ENCODE results near the gene STAT5B.
"Not testable (repeated sequence)": the region's sequence is repeated elsewhere in the genome, so short reads cannot be mapped to it uniquely, and the experiment has no call there.

The STAT5B gene

GRCh38 chr17:42264366-42264765, 11.8 kb downstream of the STAT5B start:
- not testable (repeated sequence) for FAIRE-seq

DNA sequence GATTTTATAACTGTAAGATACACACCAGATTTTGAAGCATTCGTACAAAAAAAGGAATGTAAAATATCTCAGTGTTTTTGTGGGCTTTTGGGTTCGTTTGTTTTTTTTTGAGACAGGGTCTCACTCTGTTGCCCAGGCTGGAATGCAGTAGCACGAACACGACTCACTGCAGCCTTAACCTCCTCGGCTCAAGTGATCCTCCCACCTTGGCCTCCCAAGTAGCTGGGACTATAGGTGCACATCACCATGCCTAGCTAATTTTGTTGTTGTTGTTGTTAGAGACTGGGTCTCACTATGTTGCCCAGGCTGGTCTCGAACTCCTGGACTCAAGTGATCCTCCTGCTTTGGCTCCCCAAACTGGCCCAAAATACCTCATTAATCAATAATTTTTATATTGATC, 15.9 kb downstream of the STAT5B start:
- FAIRE-seq, result no peak

DNA sequence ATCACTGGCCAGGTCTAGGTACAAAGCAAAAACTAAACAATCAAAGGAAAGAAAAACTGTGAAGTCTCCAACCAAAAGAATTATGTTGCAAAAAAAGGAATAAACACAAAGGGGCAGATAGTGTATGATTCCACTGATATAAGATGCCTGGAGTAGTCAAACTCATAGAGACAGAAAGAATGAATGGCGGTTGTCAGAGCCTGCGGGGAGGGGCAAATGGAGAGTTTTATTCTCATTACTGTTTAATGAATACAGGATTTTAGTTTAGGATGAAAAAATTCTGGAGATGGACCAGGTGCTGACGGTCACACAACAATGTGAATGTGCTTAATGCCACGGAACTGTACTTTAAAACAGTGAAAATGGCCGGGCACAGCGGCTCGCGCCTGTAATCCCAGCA, 20.7 kb downstream of the STAT5B start:
- no peak for FAIRE-seq

DNA sequence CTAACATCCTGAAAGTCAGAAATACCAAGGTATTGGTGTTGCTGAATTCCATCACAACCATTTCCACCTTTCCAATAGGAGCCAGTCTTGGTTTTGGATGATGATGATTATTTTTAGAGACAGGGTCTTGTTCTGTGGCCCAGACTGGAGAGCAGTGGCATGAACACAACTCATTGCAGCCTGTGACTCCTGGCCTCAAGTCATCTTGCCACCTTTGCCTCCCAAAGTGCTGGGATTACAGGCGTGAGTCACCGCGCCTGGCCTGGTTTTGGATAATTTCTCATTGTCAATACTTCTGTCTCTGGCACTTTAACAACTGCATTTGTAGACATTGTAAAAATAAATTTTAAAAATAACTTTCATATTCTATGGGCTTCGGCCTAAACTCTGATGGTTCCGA, 22.6 kb downstream of the STAT5B start:
- FAIRE-seq, result no peak

DNA sequence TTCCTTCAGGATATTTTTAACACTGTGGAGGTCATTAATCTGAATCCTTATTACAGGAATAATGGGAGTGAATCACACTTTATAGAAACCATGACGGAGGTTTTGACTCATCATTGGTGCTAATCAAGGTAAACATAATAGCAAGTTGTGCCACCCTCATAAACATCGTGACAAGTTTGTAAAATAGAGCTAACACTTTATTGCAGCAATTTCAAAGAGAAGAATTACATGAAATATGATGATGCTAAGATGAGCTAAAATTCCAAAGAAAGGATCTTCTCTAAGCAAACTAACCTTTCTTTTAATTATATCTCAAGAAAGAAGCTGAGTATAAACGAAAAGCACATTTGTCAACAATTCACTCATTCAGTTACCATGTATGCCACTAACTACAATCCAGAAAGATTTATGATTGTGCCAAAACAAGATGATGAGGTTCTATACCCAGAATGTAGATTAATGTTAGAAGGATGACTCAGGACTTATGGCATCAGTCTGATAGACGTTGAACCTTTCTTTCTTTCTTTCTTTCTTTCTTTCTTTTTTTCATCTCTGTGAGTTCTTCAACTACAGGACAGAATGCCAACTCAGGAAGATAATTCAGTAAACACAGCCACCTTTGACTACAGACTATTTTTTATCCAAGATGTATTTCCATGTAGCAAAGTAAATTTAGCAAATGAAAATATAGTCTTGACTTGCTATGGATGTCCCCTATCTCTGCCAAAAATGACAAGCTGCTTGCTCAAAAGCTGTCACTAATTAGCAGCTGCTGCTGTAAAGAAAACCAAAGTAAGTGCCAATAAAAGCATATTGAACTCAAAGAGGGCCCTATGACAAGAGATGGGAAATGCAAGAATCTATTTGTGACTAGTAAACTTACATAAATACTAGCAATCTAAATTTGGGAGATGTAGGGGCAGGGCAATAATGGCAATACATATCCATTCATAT, 23.3 kb downstream of the STAT5B start:
- no peak for FAIRE-seq

DNA sequence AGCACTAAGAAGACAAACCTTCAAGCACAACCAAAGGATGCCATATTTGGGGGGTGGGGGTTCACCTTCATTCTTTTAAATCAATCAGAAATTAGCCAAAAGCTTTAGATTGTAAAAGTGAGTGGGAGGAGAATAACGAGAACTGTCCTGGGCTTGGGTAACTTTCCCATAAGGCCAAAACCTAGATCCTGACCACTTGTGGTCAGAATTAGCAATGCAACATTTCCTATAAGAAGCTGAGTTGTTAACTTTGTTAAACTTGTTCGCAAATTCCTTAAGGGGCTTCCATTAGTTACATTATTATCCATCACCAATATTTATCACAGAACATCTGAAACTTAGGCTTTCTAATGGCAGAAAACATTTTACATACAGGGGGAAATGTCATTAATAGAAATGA, 25.1 kb downstream of the STAT5B start:
- FAIRE-seq, result no peak

- FAIRE-seq, result no peak
Measured at GRCh38 chr17:42249681-42250446, 26.3 kb downstream of the STAT5B start.

GRCh38 chr17:42248351-42249179, 27.6 kb downstream of the STAT5B start:
- no peak for FAIRE-seq

GRCh38 chr17:42247734-42248133, 28.5 kb downstream of the STAT5B start:
- no peak for FAIRE-seq

- FAIRE-seq, result no peak
Measured at GRCh38 chr17:42246515-42246914, 29.7 kb downstream of the STAT5B start.

DNA sequence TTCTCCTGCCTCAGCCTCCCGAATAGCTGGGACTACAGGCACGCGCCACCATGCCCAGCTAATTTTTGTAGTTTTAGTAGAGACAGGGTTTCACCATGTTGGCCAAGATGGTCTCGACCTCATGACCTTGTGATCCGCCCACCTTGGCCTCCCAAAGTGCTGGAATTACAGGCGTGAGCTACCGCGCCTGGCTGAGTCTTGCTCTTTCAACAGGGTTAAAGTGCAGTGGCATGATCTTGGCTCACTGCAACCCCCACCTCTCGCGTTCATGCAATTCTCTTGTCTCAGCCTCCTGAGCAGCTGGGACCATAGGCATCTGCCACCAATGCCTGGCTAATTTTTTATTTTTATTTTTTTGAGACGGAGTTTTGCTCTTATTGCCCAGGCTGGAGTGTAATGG, 31.0 kb downstream of the STAT5B start:
- FAIRE-seq, result not testable (repeated sequence)

DNA sequence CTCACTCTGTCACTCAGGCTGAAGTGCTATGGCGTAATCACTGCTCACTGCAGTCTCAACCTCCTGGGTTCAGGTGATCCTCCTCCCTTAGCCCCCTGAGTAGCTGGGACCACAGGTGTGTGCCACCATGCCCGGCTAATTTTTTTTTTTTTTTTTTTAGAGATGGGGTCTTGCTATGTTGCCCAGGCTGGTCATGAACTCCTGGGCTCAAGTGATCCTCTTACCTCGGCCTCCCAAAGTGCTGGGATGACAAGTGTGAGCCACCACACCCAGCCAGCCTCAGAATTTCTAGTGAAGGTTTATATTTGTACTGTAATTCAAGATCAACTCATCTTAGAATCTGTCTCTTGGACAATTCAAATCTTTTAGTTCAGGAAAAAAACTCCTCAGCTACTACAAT, 32.1 kb downstream of the STAT5B start:
- FAIRE-seq, result not testable (repeated sequence)

DNA sequence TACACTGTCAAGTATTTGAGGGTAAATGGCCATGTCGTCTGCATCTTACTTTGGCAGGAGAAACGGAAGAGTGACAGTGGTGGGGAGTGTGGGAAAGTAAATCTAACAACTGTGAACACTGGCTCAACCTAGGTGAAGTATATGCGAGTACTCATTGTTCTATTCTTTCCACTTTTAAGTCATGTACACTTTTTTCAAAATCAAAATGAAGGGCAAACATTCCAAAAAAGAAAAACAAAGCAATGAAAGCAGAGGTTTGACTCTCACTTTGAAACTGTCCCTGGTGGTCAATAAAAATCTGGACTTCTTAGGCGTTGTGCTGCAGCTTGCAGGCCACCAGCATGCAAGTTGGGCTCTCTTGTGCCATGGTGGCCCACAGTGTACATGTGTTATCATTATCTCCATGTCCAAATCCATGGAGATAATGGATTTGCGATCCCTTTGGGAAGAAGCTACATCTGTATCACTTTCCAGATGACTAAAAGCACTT, 32.7 kb downstream of the STAT5B start:
- FAIRE-seq, result no peak

- FAIRE-seq, result no peak
Measured at GRCh38 chr17:42241871-42242270, 34.3 kb downstream of the STAT5B start.

GRCh38 chr17:42240863-42241262, 35.3 kb downstream of the STAT5B start:
- not testable (repeated sequence) for FAIRE-seq

GRCh38 chr17:42240201-42240600, 36.0 kb downstream of the STAT5B start:
- FAIRE-seq, result no peak

DNA sequence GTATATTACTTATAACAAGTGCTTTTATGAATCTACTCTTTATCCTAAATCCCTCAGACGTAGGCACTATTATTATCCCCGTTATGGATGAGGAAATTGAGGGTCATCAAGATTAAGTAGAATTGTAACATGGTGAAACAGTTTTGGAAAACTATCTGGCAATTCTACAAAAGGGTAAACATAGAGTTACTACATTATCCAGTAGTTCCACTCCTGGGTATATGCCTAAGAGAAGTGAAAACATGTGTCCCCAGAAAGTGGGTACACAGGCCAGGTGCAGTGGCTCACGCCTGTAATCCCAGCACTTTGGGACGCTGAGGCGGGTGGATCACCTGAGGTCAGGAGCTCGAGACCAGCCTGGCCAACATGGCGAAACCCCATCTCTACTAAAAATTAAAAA, 36.6 kb downstream of the STAT5B start:
- not testable (repeated sequence) for FAIRE-seq

DNA sequence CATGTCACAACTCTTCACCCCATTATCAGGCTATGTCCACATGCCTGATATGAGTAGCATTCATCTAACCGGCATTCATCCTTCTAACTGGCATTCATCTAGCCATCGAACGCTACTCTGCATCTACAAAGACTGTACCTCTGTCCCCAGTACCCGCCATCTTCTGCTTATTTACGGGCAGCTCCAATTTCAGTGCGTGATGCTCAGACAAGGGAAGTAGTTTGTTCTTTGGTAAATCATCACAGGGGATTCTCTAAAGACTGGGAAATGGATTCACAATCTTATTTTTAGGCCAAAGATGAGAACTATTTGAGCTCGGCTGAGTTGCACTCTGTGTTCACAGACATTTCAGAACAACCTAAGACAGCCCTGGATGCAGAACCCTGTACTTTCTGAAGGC, 39.4 kb downstream of the STAT5B start:
- FAIRE-seq, result no peak

GRCh38 chr17:42233994-42234393, 42.2 kb downstream of the STAT5B start:
- FAIRE-seq, result no peak

DNA sequence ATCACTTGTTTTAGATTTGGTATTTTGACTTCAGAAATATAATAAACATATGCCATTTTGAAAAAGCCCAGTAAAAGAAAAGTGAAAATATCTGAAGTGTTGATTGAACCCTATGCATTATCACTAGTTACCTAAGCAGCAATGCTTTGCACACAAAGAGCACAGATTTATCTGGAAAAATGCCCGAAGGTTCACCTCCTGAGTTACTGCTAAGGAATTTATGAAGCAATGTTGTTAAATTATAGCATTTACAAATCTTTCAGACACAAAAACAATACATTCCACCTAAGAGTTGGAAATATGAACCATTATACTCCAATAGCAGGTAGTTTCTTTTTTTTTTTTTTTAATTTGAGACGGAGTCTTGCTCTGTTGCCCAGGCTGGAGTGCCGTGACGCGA, 43.0 kb downstream of the STAT5B start:
- FAIRE-seq, result no peak

DNA sequence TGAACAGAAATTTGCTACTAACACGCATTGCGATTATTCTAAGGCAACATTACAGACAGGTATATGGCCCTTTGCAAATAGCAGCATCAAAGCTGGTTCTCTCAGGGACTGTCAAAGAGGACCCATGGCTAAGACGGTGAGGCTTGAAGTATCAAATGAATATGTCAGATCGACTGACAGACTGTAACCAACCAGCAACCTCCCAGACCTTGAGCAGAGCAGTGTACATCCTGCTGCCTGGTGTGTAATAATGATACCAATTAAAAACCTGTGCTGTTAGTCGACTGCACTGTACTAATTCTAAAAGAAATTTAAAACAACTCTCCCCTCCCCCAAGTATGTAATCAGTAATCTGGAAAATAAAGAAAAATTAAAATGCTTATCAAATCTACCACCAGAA, 46.0 kb downstream of the STAT5B start:
- FAIRE-seq, result no peak

GRCh38 chr17:42227849-42228700, 48.1 kb downstream of the STAT5B start:
- no peak for FAIRE-seq
